ENCODE measurements around the gene NTM. TPM values are rescaled to one million over a fixed set of nuclear protein-coding genes. Genes with fewer than 3 reads are reported as not detected.

Gene NTM
- total RNA-seq, 1 experiment from 2014 or later = 9.9 TPM

DNA sequence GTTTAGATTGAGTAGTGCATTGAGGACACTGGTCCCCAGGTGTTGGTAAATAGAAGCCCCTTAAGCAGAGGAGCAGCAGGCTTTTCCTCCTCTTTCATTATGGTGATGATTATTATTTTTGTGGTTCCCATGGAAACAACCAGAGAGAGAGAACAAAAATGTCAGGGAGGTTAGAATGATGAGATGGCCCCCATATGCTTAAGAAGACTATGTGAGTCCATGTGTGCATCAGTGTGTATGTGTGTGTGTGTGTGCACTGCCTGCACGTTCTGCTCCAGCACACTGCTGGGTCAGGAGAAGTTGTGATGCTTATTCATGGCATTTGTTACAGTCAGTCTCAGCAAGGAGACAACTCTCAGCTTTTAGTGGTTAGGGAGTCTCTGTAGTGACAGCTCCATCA is 724.2 kb downstream of the NTM start:
- Histone ChIP-seq H3K23me2 (ENCODE audit: insufficient read length, low read depth, low read length, poor library complexity, severe bottlenecking) (no peaks in the 10 kb centered on the region), H4K8ac (replicated peaks; ENCODE audit: insufficient read length, low read depth, low read length) (no peak overlapping the region), H4K20me1 (ENCODE audit: control insufficient read depth, insufficient read depth, insufficient read length) (no peaks in the 10 kb centered on the region), H3K23ac (ENCODE audit: insufficient read length, low read depth, low read length) (no peak overlapping the region), H3K4me2 (ENCODE audit: insufficient read depth, insufficient read length, low read length) (no peak overlapping the region), H2BK5ac (ENCODE audit: insufficient read length, low read length) (no peak overlapping the region), H3K9me3 (ENCODE audit: control insufficient read depth, low read depth, low read length) (no peaks in the 10 kb centered on the region), H2AFZ (ENCODE audit: low read length) (no peak overlapping the region), H3T11ph (ENCODE audit: low read length) (no peak overlapping the region), H3K27me3 (ENCODE audit: insufficient read depth, low read length) (no peaks in the 10 kb centered on the region), H3K9ac (ENCODE audit: extremely low read depth, insufficient read length, low read length) (no peak overlapping the region), H4K5ac (ENCODE audit: insufficient read length, low read depth, low read length) (no peak overlapping the region), H4K91ac (ENCODE audit: insufficient read length, low read depth, low read length) (no peak overlapping the region), H2BK12ac (ENCODE audit: insufficient read length, low read depth, low read length) (no peak overlapping the region), H2BK20ac (ENCODE audit: low read depth, low read length, poor library complexity, severe bottlenecking) (no peak overlapping the region), H3K18ac (ENCODE audit: insufficient read length, low read depth, low read length) (no peak overlapping the region), H3K79me2 (ENCODE audit: insufficient read depth, low read length) (no peaks in the 10 kb centered on the region), H3K14ac (ENCODE audit: insufficient read depth, low read length) (no peak overlapping the region), H2BK120ac (ENCODE audit: low read depth, low read length, poor library complexity, severe bottlenecking) (no peak overlapping the region), H2BK15ac (ENCODE audit: low read depth, low read length) (no peak overlapping the region), H3K4me1 (ENCODE audit: insufficient read depth, low read length) (no peaks in the 10 kb centered on the region), H3K4ac (ENCODE audit: low read depth, low read length) (no peak overlapping the region), H3K56ac (ENCODE audit: insufficient read length, low read depth, low read length) (no peak overlapping the region), H3K27ac (ENCODE audit: insufficient read length, low read depth, low read length) (no peak overlapping the region), H3K79me1 (ENCODE audit: insufficient read depth, low read depth, low read length, poor library complexity, severe bottlenecking) (no peaks in the 10 kb centered on the region), H2AK5ac (ENCODE audit: insufficient read length, low read length) (no peak overlapping the region)
- H3K4me1 Mint-ChIP-seq = peaks cover 2 to 5% of the 10 kb centered on the region in 2 experiments
- no peak for TF ChIP-seq CTCF (conservative IDR thresholded peaks at IDR 0.05)
- H3K27ac Mint-ChIP-seq = no peak overlapping the region
- WGBS (ENCODE audit: extremely low coverage, insufficient read length, low lambda C conversion rate) = no CpG with 5 or more reads among the region's 1 CpG
- no peak for DNase-seq
- H3K36me3 Mint-ChIP-seq (ENCODE audit: insufficient read depth in 1 of 3, low read depth in 3 of 3) = no peaks in the 10 kb centered on the region
- no peaks in the 10 kb centered on the region for H3K9me3 Mint-ChIP-seq
- H3K27me3 Mint-ChIP-seq (ENCODE audit: low read depth) = no peaks in the 10 kb centered on the region; the same call in 1 of the 2 replicates
- no peak overlapping the region for H3K4me3 Mint-ChIP-seq
